HepG2 (cell line): ENCODE measurements around the gene PCSK2.

Experiments used
- SRF ChIP-seq: IDR thresholded peaks from 2 replicates; pipeline ENCODE4 v1.6.1; 2011; ENCODE audit warnings: mild to moderate bottlenecking, low read depth, low read length, moderate library complexity
- TF ChIP-seq, protein P1 (sequence below), 2 experiments: IDR thresholded peaks; 2 replicates each; pipeline ENCODE4 v1.6.1; 2011 to 2012; ENCODE audit warnings: low read length in 2 of 2, borderline replicate concordance in 1 of 2, low read depth in 1 of 2, mild to moderate bottlenecking in 1 of 2, moderate library complexity in 1 of 2

DNA sequence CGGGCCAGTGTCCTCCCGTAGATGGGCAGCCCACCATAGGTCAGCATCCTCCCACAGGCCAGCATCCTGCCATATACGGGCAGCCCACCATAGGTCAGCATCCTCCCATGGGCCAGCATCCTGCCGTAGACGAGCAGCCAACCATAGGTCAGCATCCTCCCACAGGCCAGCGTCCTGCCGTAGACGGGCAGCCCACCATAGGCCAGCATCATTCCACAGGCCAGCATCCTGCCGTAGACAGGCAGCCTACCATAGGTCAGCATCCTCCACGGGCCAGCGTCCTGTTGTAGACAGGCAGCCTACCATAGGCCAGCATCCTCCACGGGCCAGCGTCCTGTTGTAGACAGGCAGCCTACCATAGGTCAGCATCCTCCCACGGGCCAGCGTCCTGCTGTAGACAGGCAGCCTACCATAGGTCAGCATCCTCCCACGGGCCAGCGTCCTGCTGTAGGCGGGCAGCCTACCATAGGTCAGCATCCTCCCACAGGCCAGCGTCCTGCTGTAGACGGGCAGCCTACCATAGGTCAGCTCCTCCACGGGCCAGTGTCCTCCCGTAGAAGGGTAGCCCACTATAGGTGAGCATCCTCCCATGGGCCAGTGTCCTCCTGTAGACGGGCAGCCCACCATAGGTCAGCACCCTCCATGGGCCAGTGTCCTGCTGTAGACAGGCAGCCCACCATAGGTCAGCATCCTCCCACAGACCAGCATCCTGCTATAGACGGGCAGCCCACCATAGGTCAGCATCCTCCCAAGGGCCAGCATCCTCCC, 241.4 kb downstream of the PCSK2 start:
- TF ChIP-seq SRF: no peak
- TF ChIP-seq, protein P1, sequence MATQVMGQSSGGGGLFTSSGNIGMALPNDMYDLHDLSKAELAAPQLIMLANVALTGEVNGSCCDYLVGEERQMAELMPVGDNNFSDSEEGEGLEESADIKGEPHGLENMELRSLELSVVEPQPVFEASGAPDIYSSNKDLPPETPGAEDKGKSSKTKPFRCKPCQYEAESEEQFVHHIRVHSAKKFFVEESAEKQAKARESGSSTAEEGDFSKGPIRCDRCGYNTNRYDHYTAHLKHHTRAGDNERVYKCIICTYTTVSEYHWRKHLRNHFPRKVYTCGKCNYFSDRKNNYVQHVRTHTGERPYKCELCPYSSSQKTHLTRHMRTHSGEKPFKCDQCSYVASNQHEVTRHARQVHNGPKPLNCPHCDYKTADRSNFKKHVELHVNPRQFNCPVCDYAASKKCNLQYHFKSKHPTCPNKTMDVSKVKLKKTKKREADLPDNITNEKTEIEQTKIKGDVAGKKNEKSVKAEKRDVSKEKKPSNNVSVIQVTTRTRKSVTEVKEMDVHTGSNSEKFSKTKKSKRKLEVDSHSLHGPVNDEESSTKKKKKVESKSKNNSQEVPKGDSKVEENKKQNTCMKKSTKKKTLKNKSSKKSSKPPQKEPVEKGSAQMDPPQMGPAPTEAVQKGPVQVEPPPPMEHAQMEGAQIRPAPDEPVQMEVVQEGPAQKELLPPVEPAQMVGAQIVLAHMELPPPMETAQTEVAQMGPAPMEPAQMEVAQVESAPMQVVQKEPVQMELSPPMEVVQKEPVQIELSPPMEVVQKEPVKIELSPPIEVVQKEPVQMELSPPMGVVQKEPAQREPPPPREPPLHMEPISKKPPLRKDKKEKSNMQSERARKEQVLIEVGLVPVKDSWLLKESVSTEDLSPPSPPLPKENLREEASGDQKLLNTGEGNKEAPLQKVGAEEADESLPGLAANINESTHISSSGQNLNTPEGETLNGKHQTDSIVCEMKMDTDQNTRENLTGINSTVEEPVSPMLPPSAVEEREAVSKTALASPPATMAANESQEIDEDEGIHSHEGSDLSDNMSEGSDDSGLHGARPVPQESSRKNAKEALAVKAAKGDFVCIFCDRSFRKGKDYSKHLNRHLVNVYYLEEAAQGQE (IDR thresholded peaks at IDR 0.05; ENCODE audit: borderline replicate concordance in 1 of 2, low read depth in 1 of 2, low read length in 2 of 2): no peak
